HUES64 (cell line): ENCODE results near the gene TCERG1L.
"Not testable (repeated sequence)": the region's sequence is repeated elsewhere in the genome, so short reads cannot be mapped to it uniquely, and the experiment has no call there.

Experiments
- H3K27ac ChIP-seq: 2 replicates; pipeline ENCODE4 v1.7.0; 2013; ENCODE audit warnings: low read depth, low read length, inconsistent platforms
- H3K27me3 ChIP-seq: 2 replicates; pipeline ENCODE4 v1.6.1; 2013; ENCODE audit warnings: mild to moderate bottlenecking, low read length; ENCODE audit not compliant: insufficient read depth
- H3K36me3 ChIP-seq: 2 replicates; pipeline ENCODE4 v1.6.1; 2013; ENCODE audit warnings: mild to moderate bottlenecking, low read length; ENCODE audit not compliant: insufficient read depth
- H3K4me1 ChIP-seq: 2 replicates; pipeline ENCODE4 v1.6.1; 2013; ENCODE audit warnings: mild to moderate bottlenecking, low read length, moderate library complexity; ENCODE audit not compliant: insufficient read depth
- H3K4me3 ChIP-seq: 2 replicates; pipeline ENCODE4 v1.5.1; 2013; ENCODE audit warnings: mild to moderate bottlenecking, low read length, moderate library complexity
- H3K9ac ChIP-seq: 2 replicates; pipeline ENCODE4 v1.6.1; 2013; ENCODE audit warnings: mild to moderate bottlenecking, low read depth, low read length
- H3K9me3 ChIP-seq: 2 replicates; pipeline ENCODE4 v1.6.1; 2013; ENCODE audit warnings: low read depth, low read length; ENCODE audit not compliant: insufficient read depth
- WGBS: fragments of 150-250, 120-280 bp; methylation state at CpG from one replicate; pipeline ENCODE4 v1.1.7; 2013; ENCODE audit warnings: missing lambda C conversion rate; 5-methylcytosine and 5-hydroxymethylcytosine counted together

Gene TCERG1L

GRCh38 chr10:131157899-131158298 is 153.6 kb downstream of the TCERG1L start:
- no peaks in the 10 kb centered on the region for H3K27me3 ChIP-seq
- 96% methylated on average over 10 of the region's 10 CpGs for WGBS
- H3K4me3 ChIP-seq = no peak overlapping the region
- H3K9ac ChIP-seq = no peak overlapping the region
- H3K4me1 ChIP-seq = no peaks in the 10 kb centered on the region
- H3K27ac ChIP-seq = no peak overlapping the region
- H3K9me3 ChIP-seq = no peaks in the 10 kb centered on the region
- no peaks in the 10 kb centered on the region for H3K36me3 ChIP-seq

- 67% methylated on average over 9 of the region's 9 CpGs for WGBS
- Histone ChIP-seq H3K27ac (no peak overlapping the region), H3K4me1 (no peaks in the 10 kb centered on the region), H3K9ac (no peak overlapping the region), H3K4me3 (no peak overlapping the region), H3K9me3 (0 out of 2 replicates have a peak, but pooled peaks cover 4% of the 10 kb centered on the region), H3K36me3 (no peaks in the 10 kb centered on the region), H3K27me3 (no peaks in the 10 kb centered on the region)
Measured at GRCh38 chr10:131155876-131156230, 155.7 kb downstream of the TCERG1L start.

GRCh38 chr10:131155218-131155875 is 156.2 kb downstream of the TCERG1L start:
- Histone ChIP-seq H3K27ac (no peak overlapping the region), H3K27me3 (no peaks in the 10 kb centered on the region), H3K9ac (no peak overlapping the region), H3K4me1 (no peaks in the 10 kb centered on the region), H3K4me3 (no peak overlapping the region), H3K9me3 (0 out of 2 replicates have a peak, but pooled peaks cover 4% of the 10 kb centered on the region), H3K36me3 (no peaks in the 10 kb centered on the region)
- 76% methylated on average over 18 of the region's 18 CpGs for WGBS

GRCh38 chr10:131154306-131155025 is 157.1 kb downstream of the TCERG1L start:
- Histone ChIP-seq H3K27ac (no peak overlapping the region), H3K27me3 (no peaks in the 10 kb centered on the region), H3K4me1 (no peaks in the 10 kb centered on the region), H3K36me3 (no peaks in the 10 kb centered on the region), H3K4me3 (no peak overlapping the region), H3K9ac (no peak overlapping the region), H3K9me3 (0 out of 2 replicates have a peak, but pooled peaks cover 4% of the 10 kb centered on the region)
- 93% methylated on average over 17 of the region's 17 CpGs for WGBS

- not testable (repeated sequence) for H3K4me3 ChIP-seq, H3K27ac ChIP-seq, H3K4me1 ChIP-seq, H3K36me3 ChIP-seq, H3K9me3 ChIP-seq, H3K27me3 ChIP-seq, H3K9ac ChIP-seq
Measured at GRCh38 chr10:131152456-131152855, 159.1 kb downstream of the TCERG1L start.

- Histone ChIP-seq H3K27ac (no peak overlapping the region), H3K9me3 (peaks cover 4% of the 10 kb centered on the region; the same call in 1 of the 2 replicates), H3K4me1 (peaks cover 1% of the 10 kb centered on the region; the same call in 1 of the 2 replicates), H3K4me3 (no peak overlapping the region), H3K36me3 (no peaks in the 10 kb centered on the region), H3K27me3 (no peaks in the 10 kb centered on the region), H3K9ac (no peak overlapping the region)
- 64% methylated on average over 4 of the region's 4 CpGs for WGBS
Measured at GRCh38 chr10:131150126-131150525, 161.4 kb downstream of the TCERG1L start.

- Histone ChIP-seq H3K4me1 (peaks cover 7% of the 10 kb centered on the region), H3K27ac (no peak overlapping the region), H3K9ac (no peak overlapping the region), H3K9me3 (peaks cover 4% of the 10 kb centered on the region; the same call in 1 of the 2 replicates), H3K27me3 (no peaks in the 10 kb centered on the region), H3K36me3 (no peaks in the 10 kb centered on the region), H3K4me3 (no peak overlapping the region)
- 89% methylated on average over 10 of the region's 10 CpGs for WGBS
Measured at GRCh38 chr10:131149586-131149985, 161.9 kb downstream of the TCERG1L start.

GRCh38 chr10:131149111-131149510 is 162.4 kb downstream of the TCERG1L start:
- Histone ChIP-seq H3K4me3 (no peak overlapping the region), H3K36me3 (no peaks in the 10 kb centered on the region), H3K9me3 (peaks cover 4% of the 10 kb centered on the region; the same call in 1 of the 2 replicates), H3K27me3 (no peaks in the 10 kb centered on the region), H3K9ac (no peak overlapping the region), H3K4me1 (peaks cover 11% of the 10 kb centered on the region), H3K27ac (no peak overlapping the region)
- WGBS = 79% methylated on average over 3 of the region's 3 CpGs

- WGBS = 97% methylated on average over 3 of the region's 3 CpGs
Measured at GRCh38 chr10:131148270-131148669, 163.3 kb downstream of the TCERG1L start.

GRCh38 chr10:131147301-131147975 is 164.1 kb downstream of the TCERG1L start:
- no peaks in the 10 kb centered on the region for H3K27me3 ChIP-seq
- H3K4me3 ChIP-seq = no peak overlapping the region
- peaks cover 4% of the 10 kb centered on the region; the same call in 1 of the 2 replicates for H3K9me3 ChIP-seq
- H3K27ac ChIP-seq = no peak overlapping the region
- WGBS = 94% methylated on average over 26 of the region's 27 CpGs
- H3K9ac ChIP-seq = no peak overlapping the region
- H3K4me1 ChIP-seq = peaks cover 15% of the 10 kb centered on the region
- no peaks in the 10 kb centered on the region for H3K36me3 ChIP-seq

More at GRCh38 chr10:131148270-131148669, 163.3 kb downstream of the TCERG1L start:
- Histone ChIP-seq H3K4me1 (peaks cover 15% of the 10 kb centered on the region), H3K27me3 (no peaks in the 10 kb centered on the region), H3K36me3 (no peaks in the 10 kb centered on the region), H3K4me3 (no peak overlapping the region), H3K9me3 (peaks cover 4% of the 10 kb centered on the region; the same call in 1 of the 2 replicates), H3K27ac (no peak overlapping the region), H3K9ac (no peak overlapping the region)

GRCh38 chr10:131146790-131147189 is 164.7 kb downstream of the TCERG1L start:
- Histone ChIP-seq H3K9me3 (peaks cover 1% of the 10 kb centered on the region; the same call in 1 of the 2 replicates), H3K4me1 (peaks cover 15% of the 10 kb centered on the region), H3K4me3 (no peak overlapping the region), H3K27ac (no peak overlapping the region), H3K36me3 (no peaks in the 10 kb centered on the region), H3K9ac (no peak overlapping the region), H3K27me3 (no peaks in the 10 kb centered on the region)
- 91% methylated on average over 9 of the region's 9 CpGs for WGBS
